Fibroblast of lung (primary cell): ENCODE measurements around the gene BCAR3. TPM values are rescaled to one million over a fixed set of nuclear protein-coding genes. Genes with fewer than 3 reads are reported as not detected.

Experiments
- DNase-seq, 2 donors: peaks; one replicate each; pipeline versions ENCODE4 v3.0.0 to v3.0.0-alpha.2; 2010; ENCODE audit warnings: low read depth in 2 of 2
- H2AFZ ChIP-seq: 2 replicates; pipeline ENCODE4 v1.5.1; 2012; ENCODE audit warnings: low read length, control low read depth, inconsistent platforms
- H3K27ac ChIP-seq: 2 replicates; pipeline ENCODE4 v1.5.1; 2011; ENCODE audit warnings: low read length, control low read depth; ENCODE audit not compliant: insufficient read depth
- H3K27me3 ChIP-seq: 2 replicates; pipeline ENCODE4 v1.5.1; 2011; ENCODE audit warnings: mild to moderate bottlenecking, low read length; ENCODE audit not compliant: control insufficient read depth, insufficient read depth
- H3K36me3 ChIP-seq: 2 replicates; pipeline ENCODE4 v1.5.1; 2011; ENCODE audit warnings: low read length; ENCODE audit not compliant: control insufficient read depth, insufficient read depth
- H3K4me1 ChIP-seq: 2 replicates; pipeline ENCODE4 v1.5.1; 2011; ENCODE audit warnings: low read length; ENCODE audit not compliant: control insufficient read depth, insufficient read depth; ENCODE audit errors: extremely low read depth
- H3K4me2 ChIP-seq: 2 replicates; pipeline ENCODE4 v1.5.1; 2011; ENCODE audit warnings: low read length, control low read depth; ENCODE audit not compliant: insufficient read depth; ENCODE audit errors: extremely low read depth
- H3K4me3 ChIP-seq, 4 experiments: fragments of 200-600 bp in 1 of 4; sonication (generic) in 1 of 4; replicated peaks in 1 of 4; 2 replicates each; pipeline ENCODE4 v1.5.1; 2011 to 2016; ENCODE audit warnings: low read length in 4 of 4, low read depth in 3 of 4, mild to moderate bottlenecking in 3 of 4, control low read depth in 2 of 4, inconsistent platforms in 1 of 4, mixed read lengths in 1 of 4; ENCODE audit not compliant: insufficient read depth in 1 of 4; ENCODE audit errors: control extremely low read depth in 1 of 4
- H3K79me2 ChIP-seq: 2 replicates; pipeline ENCODE4 v1.5.1; 2012; ENCODE audit warnings: mild to moderate bottlenecking, low read length, inconsistent platforms; ENCODE audit not compliant: control insufficient read depth, insufficient read depth
- H3K9ac ChIP-seq: 2 replicates; pipeline ENCODE4 v1.5.1; 2011; ENCODE audit warnings: mild to moderate bottlenecking, low read length, control low read depth; ENCODE audit not compliant: insufficient read depth
- H3K9me3 ChIP-seq: 2 replicates; pipeline ENCODE4 v1.5.1; 2012; ENCODE audit warnings: low read depth, low read length; ENCODE audit not compliant: control insufficient read depth, insufficient read depth
- H4K20me1 ChIP-seq: 2 replicates; pipeline ENCODE4 v1.5.1; 2011; ENCODE audit warnings: low read length; ENCODE audit not compliant: control insufficient read depth, insufficient read depth; ENCODE audit errors: extremely low read depth
- EZH2 ChIP-seq: IDR thresholded peaks from 2 replicates; pipeline ENCODE4 v1.5.1; 2012; ENCODE audit warnings: low read length, control low read depth, mild to moderate bottlenecking; ENCODE audit errors: missing control alignments
- polyA plus RNA-seq, 2 donors: library from polyadenylated mRNA; depleted of rRNA in 1 of 2; stranded (reverse) in 1 of 2; unstranded in 1 of 2; fragments of >200 nt; gene quantifications; 2 replicates each; pipeline ENCODE4 v1.2.1, GENCODE V29; 2011 to 2012; ENCODE audit warnings: missing spikeins in 1 of 2
- total RNA-seq: library from RNA; depleted of rRNA; stranded (reverse); fragments of >200 nt; gene quantifications from 2 replicates; pipeline ENCODE4 v1.2.1, GENCODE V29; 2014
- TF ChIP-seq, protein P1 (sequence below), 2 donors: IDR thresholded peaks in 1 of 2; conservative IDR thresholded peaks in 1 of 2; 1 replicate in 1 of 2; 2 replicates in 1 of 2; pipeline ENCODE4 v1.5.1; 2011 to 2012; ENCODE audit warnings: low read length in 2 of 2, control low read depth in 1 of 2, inconsistent platforms in 1 of 2, low read depth in 1 of 2, mild to moderate bottlenecking in 1 of 2

BCAR3 gene
- total and polyA plus RNA-seq, 2 donors (not counting 1 experiment from before 2014, with no cell fraction given): 12.6 to 35.2 TPM

DNA sequence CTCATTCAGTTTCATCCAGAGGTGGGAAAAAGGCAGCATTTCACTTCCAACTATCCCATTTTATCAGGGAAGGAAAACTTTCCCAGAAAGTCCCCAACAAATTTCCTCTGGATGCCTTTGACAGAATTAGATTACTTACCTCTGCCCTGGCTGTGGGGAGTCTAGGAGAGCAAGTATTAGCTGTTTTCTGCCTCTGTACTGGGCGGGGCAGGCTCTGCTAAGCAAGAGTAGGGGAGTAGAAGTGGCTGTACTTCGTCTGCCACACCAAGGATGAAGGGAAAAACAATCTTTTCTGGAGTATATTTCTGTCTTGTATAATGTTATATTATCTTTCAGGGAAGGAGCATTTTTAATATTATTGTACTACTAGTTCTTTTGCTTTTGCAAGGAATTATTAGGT is 155.2 kb downstream of the BCAR3 start:
- Histone ChIP-seq H3K9ac (no peak overlapping the region), H3K9me3 (no peaks in the 10 kb centered on the region), H3K4me3 (no peak overlapping the region), H3K4me2 (no peak overlapping the region), H3K79me2 (no peaks in the 10 kb centered on the region), H2AFZ (no peak overlapping the region), H3K27me3 (no peaks in the 10 kb centered on the region), H4K20me1 (no peaks in the 10 kb centered on the region), H3K4me1 (no peaks in the 10 kb centered on the region), H3K36me3 (no peaks in the 10 kb centered on the region), H3K27ac (no peak overlapping the region)
- TF ChIP-seq, protein P1, sequence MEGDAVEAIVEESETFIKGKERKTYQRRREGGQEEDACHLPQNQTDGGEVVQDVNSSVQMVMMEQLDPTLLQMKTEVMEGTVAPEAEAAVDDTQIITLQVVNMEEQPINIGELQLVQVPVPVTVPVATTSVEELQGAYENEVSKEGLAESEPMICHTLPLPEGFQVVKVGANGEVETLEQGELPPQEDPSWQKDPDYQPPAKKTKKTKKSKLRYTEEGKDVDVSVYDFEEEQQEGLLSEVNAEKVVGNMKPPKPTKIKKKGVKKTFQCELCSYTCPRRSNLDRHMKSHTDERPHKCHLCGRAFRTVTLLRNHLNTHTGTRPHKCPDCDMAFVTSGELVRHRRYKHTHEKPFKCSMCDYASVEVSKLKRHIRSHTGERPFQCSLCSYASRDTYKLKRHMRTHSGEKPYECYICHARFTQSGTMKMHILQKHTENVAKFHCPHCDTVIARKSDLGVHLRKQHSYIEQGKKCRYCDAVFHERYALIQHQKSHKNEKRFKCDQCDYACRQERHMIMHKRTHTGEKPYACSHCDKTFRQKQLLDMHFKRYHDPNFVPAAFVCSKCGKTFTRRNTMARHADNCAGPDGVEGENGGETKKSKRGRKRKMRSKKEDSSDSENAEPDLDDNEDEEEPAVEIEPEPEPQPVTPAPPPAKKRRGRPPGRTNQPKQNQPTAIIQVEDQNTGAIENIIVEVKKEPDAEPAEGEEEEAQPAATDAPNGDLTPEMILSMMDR (conservative IDR thresholded peaks at IDR 0.05 in 1 of 2, IDR thresholded peaks at IDR 0.05 in 1 of 2; ENCODE audit: low read depth in 1 of 2, low read length in 2 of 2): no peak
- no peak for TF ChIP-seq EZH2
- DNase-seq: no peak

DNA sequence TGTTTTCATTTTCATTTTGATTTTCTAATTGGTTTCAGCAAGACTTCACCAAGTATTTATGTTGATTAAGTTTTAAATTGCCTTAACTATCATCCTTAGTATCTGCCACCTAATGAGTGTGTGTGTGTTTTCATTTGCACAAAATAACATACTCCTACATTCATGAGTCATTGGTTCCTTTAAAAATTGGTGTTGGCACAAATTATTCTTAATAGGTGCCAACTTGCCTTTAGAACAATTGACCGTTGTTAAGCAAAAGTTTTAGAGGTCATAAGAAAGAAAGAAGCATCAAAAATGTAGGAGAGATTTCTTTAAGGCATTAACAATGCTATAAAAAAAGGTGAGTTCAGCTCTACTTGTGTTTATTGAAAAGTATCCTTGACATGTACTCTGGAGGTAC is 156.2 kb downstream of the BCAR3 start:
- no peaks in the 10 kb centered on the region for H3K79me2 ChIP-seq
- no peak overlapping the region for H3K4me2 ChIP-seq
- H3K4me1 ChIP-seq: no peaks in the 10 kb centered on the region
- H3K9me3 ChIP-seq: no peaks in the 10 kb centered on the region
- no peaks in the 10 kb centered on the region for H3K27me3 ChIP-seq
- H3K27ac ChIP-seq: no peak overlapping the region
- peak in 1 of 2 donors; percentile 42 for DNase-seq
- no peak overlapping the region for H3K4me3 ChIP-seq
- H3K36me3 ChIP-seq: no peaks in the 10 kb centered on the region
- H3K9ac ChIP-seq: no peak overlapping the region
- H4K20me1 ChIP-seq: no peaks in the 10 kb centered on the region
- TF ChIP-seq, protein P1 (conservative IDR thresholded peaks at IDR 0.05 in 1 of 2, IDR thresholded peaks at IDR 0.05 in 1 of 2; ENCODE audit: low read depth in 1 of 2, low read length in 2 of 2): no peak
- TF ChIP-seq EZH2: no peak
- no peak overlapping the region for H2AFZ ChIP-seq

DNA sequence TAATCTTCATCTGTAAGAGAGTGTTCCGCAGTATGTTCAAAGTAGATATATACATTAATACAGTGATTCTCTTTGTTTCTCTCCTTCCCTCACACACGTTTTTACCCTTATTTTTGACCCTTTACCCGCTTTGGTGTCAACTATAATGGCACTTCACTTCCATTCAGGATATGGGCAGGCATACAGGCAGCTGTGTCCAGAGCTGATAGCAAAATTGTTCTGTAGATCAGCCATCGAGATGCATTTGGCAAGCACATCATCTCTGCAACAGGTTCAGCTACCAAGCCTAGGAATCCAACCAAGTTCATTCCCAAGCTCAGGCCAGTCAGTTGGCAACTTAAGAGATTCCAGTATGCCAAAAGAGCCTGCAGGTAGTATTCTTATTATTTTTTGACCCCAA is 158.9 kb downstream of the BCAR3 start:
- H3K9ac ChIP-seq: no peak overlapping the region
- no peak for DNase-seq
- no peaks in the 10 kb centered on the region for H3K36me3 ChIP-seq
- no peaks in the 10 kb centered on the region for H3K27me3 ChIP-seq
- H3K4me1 ChIP-seq: no peaks in the 10 kb centered on the region
- no peak overlapping the region for H3K4me2 ChIP-seq
- no peak overlapping the region for H3K27ac ChIP-seq
- H3K79me2 ChIP-seq: no peaks in the 10 kb centered on the region
- H4K20me1 ChIP-seq: no peaks in the 10 kb centered on the region
- no peak for TF ChIP-seq EZH2
- TF ChIP-seq, protein P1 (conservative IDR thresholded peaks at IDR 0.05 in 1 of 2, IDR thresholded peaks at IDR 0.05 in 1 of 2; ENCODE audit: low read depth in 1 of 2, low read length in 2 of 2): no peak
- H3K4me3 ChIP-seq: no peak overlapping the region
- H2AFZ ChIP-seq: no peak overlapping the region
- no peaks in the 10 kb centered on the region for H3K9me3 ChIP-seq
